Measurements from ENCODE around the gene GDAP1L1.
"Not testable (repeated sequence)": the region's sequence is repeated elsewhere in the genome, so short reads cannot be mapped to it uniquely, and the experiment has no call there.

The GDAP1L1 gene

GRCh38 chr20:44221368-44221954 lies 25.6 kb upstream of the GDAP1L1 start:
- no peak for DNase-seq

- DNase-seq = no peak
Observed at GRCh38 chr20:44222027-44222426, 25.1 kb upstream of the GDAP1L1 start.

- no peak for DNase-seq
Observed at GRCh38 chr20:44222633-44223368, 24.3 kb upstream of the GDAP1L1 start.

GRCh38 chr20:44223721-44224120 lies 23.4 kb upstream of the GDAP1L1 start:
- DNase-seq = no peak

- DNase-seq = no peak
Observed at GRCh38 chr20:44224637-44225036, 22.5 kb upstream of the GDAP1L1 start.

GRCh38 chr20:44228465-44229258 lies 18.4 kb upstream of the GDAP1L1 start:
- no peak for DNase-seq

GRCh38 chr20:44231193-44231592 lies 15.9 kb upstream of the GDAP1L1 start:
- no peak for DNase-seq

- no peak for DNase-seq
Observed at GRCh38 chr20:44231713-44232468, 15.2 kb upstream of the GDAP1L1 start.

GRCh38 chr20:44232469-44232856 lies 14.6 kb upstream of the GDAP1L1 start:
- not testable (repeated sequence) for DNase-seq

- DNase-seq = no peak
Observed at GRCh38 chr20:44233436-44234016, 13.6 kb upstream of the GDAP1L1 start.

GRCh38 chr20:44234566-44235317 lies 12.4 kb upstream of the GDAP1L1 start:
- no peak for DNase-seq

GRCh38 chr20:44235702-44236101 lies 11.4 kb upstream of the GDAP1L1 start:
- no peak for DNase-seq

GRCh38 chr20:44236840-44237239 lies 10.3 kb upstream of the GDAP1L1 start:
- DNase-seq = not testable (repeated sequence)

- no peak for DNase-seq
Observed at GRCh38 chr20:44241796-44242195, 5.3 kb upstream of the GDAP1L1 start.

- no peak for DNase-seq
Observed at GRCh38 chr20:44245977-44246376, 1.1 kb upstream of the GDAP1L1 start.

- DNase-seq = peak; percentile 20
Observed at GRCh38 chr20:44247586-44248409, 690 bp downstream of the GDAP1L1 start.

- no peak for DNase-seq
Observed at GRCh38 chr20:44248410-44248759, 1.3 kb downstream of the GDAP1L1 start.

GRCh38 chr20:44251284-44251683 lies 4.2 kb downstream of the GDAP1L1 start:
- DNase-seq = no peak

GRCh38 chr20:44253528-44253927 lies 6.4 kb downstream of the GDAP1L1 start:
- DNase-seq = no peak

- no peak for DNase-seq
Observed at GRCh38 chr20:44254073-44254472, 7.0 kb downstream of the GDAP1L1 start.

GRCh38 chr20:44255942-44256341 lies 8.8 kb downstream of the GDAP1L1 start:
- no peak for DNase-seq
